GM10266 (cell line): ENCODE results near the gene VARS2.

ENCODE experiments used
- DNase-seq: peaks from one replicate; pipeline ENCODE4 v3.0.0; 2012; ENCODE audit errors: extremely low spot score
- CTCF ChIP-seq: IDR thresholded peaks from 2 replicates; pipeline ENCODE4 v1.5.1; 2012; ENCODE audit warnings: mild to moderate bottlenecking, low read depth; ENCODE audit not compliant: control insufficient read depth, insufficient read depth; ENCODE audit errors: missing control alignments

VARS2 gene

GRCh38 chr6:30882759-30883684 is 31.0 kb upstream of the VARS2 start:
- TF ChIP-seq CTCF, result no peak
- DNase-seq, result peak; percentile 71

DNA sequence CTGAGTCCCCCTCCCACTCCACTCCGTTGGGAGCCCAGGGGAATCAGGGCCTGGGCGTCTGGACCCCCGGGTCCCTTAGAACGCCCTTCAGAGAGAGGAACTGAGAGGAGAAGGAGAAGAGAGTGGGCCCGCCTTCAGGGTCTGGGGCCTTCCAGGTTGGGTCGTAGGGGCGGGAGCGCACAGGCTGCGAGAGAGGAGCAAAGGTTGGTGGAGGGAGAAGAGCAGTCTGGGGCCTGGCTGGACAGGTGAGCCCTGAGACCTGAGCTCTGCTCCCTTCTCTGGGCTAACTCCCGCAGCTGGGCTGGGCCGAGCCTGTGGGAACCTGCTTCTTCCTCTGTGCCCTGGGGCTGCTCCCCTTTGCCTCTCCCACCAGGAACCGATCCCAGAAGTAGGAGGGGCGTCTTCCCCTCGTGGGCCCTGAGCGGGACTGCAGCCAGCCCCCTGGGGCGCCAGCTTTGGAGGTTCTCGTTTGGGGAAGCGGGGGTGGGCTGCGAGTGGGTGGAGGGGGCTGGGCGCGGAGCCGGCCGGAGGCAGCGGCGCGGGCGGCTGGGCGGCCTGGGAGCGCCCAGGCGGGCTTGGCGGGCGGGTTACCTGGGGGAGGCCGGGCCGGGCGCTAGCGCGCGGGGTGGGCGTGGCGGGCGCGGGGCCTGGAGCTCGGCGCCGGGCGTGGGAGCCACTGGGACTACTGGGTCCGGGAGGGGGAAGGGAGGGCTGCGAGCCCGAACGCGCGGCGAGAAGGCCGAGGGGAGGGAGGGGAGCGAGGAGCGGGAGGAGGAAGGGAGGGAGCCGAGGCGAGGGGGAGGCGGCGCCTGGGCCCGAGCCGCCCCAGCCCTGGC is 30.1 kb upstream of the VARS2 start, which contains the start of gene DDR1:
Gene DDR1, plus strand, starts transcription at position 835 of the 836 bp plus-strand sequence. CDS start 4,211 bp downstream, outside the sequence.
- TF ChIP-seq CTCF, result no peak
- peak; percentile 91 for DNase-seq

DNA sequence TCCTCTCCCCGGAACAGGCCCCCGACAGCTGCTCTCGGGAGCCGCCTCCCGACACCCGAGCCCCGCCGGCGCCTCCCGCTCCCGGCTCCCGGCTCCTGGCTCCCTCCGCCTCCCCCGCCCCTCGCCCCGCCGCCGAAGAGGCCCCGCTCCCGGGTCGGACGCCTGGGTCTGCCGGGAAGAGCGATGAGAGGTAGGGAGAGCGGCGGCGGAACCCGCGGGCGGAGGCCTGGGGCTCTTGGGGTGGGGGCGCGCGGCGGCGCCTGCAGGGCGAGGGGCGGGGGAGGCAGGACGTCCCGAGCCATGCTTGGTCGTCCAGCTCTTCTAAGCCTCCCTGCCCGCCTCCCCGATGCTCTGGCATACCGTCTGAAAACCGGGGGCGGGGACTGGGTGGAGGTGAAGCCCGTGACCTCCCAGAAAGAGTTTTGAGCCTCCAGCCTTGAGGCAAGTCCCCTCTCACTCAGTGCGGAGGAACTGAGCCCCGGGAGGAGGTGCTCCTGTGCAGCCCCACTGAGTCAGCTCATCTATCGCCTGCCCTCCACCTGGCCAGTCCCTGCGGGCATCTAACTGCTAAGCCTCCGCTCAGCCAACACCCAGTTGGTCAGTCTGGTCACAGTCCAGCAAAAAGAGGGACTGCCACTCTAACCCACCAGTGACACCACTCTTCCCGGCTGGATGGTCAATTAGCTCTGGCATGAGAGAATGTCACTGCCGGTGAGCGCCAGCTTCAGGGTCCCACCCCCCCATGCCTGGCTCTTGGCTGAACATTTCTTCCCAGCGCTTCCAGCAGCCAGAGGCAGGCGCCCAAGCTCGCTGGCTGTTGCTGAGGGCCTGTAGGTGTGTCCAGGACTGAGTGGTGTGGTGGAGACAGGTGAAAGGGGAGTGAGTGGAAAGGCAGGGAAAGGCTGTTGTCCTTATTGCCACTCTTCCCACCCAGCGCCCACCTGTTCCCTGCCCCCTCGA is 29.2 kb upstream of the VARS2 start:
- no peak for TF ChIP-seq CTCF
- peak; percentile 83 for DNase-seq

DNA sequence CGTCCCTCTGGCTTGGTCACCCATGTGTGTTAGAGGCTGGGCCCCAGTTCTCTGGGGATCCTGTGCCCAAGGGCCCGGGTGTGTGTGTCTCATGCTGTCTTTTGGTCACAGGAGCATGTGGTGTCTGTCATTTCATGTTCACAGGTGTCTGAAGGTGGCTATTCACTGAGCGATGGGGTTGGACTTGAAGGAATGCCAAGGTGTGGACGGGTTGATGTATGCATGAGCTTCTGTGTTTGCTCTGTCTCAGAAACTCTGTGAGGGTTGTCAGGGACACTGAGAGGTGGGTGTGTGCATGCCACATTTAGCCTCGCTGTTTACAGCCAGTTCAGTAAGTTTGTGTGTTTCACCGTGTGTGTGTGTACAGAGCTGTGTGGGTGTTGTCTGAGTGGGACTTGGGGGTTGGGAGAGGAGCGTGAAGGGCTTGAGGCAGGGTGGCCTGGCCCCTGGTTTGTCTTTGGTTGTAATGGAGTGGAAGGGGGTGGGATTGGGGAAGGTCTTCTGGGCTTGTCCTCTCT is 28.5 kb upstream of the VARS2 start:
- DNase-seq, result peak; percentile 47
- no peak for TF ChIP-seq CTCF

- no peak for TF ChIP-seq CTCF
- peak; percentile 35 for DNase-seq
Observed at GRCh38 chr6:30885999-30886896, 27.8 kb upstream of the VARS2 start.
